Stimulated activated CD8-positive, alpha-beta memory T cell treated with anti-CD3 and anti-CD28 coated beads, Interleukin-15, amount 100 ng/mL, for 1 hour (primary cell): Measurements from ENCODE around the gene AWAT2.

Source experiments
- DNase-seq: peaks from one replicate; pipeline ENCODE4 v3.0.0-alpha.2; 2020; ENCODE audit warnings: low read depth

AWAT2 gene, protein sequence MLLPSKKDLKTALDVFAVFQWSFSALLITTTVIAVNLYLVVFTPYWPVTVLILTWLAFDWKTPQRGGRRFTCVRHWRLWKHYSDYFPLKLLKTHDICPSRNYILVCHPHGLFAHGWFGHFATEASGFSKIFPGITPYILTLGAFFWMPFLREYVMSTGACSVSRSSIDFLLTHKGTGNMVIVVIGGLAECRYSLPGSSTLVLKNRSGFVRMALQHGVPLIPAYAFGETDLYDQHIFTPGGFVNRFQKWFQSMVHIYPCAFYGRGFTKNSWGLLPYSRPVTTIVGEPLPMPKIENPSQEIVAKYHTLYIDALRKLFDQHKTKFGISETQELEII

GRCh38 chrX:70049925-70050324, at the start of gene AWAT2:
TSS of gene AWAT2 (minus strand) at chrX:70049938. CDS start at chrX:70049932, 6 bp downstream.
- DNase-seq: no peak

- no peak for DNase-seq
Observed at GRCh38 chrX:70096052-70096451, 46.3 kb upstream of the AWAT2 start.

DNA sequence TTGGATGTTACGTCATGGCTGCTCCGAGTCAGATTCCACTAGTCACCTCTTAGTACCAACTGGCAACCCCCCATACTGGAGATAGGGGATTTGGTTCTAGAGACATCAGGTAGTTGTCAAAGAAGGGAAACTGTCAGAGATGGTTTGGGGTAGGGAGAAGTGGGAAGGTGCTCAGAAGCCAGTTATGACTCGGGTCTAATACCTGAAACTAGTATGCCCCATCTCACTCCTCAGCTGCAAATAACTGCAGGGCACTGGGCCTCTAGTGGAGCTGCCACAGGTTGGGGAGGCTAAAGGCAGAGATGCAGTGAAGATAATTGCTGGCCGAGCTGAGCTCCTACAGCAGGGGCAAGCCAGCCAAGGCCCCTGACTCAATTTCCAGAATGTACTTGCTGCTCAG, 42.5 kb upstream of the AWAT2 start:
- no peak for DNase-seq

DNA sequence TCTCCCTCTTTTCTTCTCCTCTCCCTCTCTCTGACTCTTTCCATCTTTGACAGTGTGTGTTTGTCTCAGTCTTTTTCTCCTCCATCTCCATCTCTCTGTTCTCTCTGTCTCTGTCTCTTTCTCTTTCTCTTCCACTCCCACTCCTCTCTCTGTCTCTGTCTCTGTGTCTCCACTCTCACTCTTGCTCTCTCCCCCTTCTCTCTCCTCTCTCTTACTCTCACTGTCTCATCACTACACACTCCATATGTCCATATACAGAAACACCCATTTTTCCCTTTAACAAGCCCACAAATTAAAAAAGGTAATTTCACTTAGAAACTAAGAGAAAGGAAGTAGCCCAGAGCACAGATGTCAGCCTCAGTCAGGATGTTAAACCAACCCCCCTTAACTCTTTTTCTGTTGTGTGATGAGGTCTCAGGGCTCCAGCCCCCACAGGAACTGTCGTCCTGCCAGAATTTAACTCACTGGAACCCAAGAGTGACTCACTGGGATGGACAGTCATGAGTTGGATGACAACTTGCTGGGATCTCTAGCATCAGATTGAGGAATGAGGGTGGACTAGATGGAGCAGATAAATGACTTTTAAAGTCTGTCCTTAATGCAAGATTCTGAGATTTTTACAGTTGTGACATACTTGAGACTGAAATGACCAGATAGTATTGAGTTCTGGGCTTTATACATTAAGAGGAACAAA, 40.0 kb upstream of the AWAT2 start:
- no peak for DNase-seq

DNA sequence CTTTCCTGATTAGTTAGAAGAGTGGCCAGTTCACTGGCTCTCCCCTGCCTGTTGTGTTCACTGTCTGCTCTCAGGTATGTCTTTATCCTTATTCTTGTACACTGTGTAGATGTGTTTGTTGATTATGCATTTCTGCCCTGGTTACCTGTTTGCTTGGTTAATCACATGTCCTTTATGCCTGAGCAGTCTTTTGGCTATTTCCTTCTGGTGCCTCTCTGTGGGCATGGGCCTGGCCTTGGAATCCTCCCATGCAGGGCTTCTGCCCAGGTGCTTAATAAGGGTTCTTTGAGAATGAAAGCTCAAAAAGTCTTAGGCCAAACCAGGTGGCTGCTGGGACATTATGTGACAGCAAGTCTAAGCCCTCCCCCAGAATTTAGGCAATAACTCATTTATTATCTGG, 39.0 kb upstream of the AWAT2 start:
- no peak for DNase-seq

GRCh38 chrX:70087857-70088630, 38.3 kb upstream of the AWAT2 start:
- no peak for DNase-seq

- no peak for DNase-seq
Observed at GRCh38 chrX:70084592-70085240, 35.0 kb upstream of the AWAT2 start.

GRCh38 chrX:70082723-70083122, 33.0 kb upstream of the AWAT2 start:
- DNase-seq: no peak

GRCh38 chrX:70079870-70080269, 30.1 kb upstream of the AWAT2 start:
- DNase-seq: no peak

DNA sequence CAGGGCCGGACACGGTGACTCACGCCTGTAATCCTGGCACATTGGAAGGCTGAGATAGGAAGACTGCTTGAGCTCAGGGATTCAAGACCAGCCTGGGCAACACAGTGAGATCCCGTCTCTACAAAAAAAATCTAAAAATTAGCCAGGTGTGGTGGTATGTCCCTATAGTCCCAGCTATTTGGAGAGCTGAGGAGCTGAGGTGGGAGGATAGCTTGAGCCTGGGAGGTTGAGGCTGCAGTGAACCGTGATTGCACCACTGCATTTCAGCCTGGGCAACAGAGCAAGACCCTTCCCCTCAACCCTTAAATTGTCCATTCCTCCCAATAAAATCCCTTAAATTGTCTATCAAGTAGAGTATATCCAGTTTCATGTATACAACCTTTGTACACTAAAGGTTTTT, 29.6 kb upstream of the AWAT2 start:
- no peak for DNase-seq

DNA sequence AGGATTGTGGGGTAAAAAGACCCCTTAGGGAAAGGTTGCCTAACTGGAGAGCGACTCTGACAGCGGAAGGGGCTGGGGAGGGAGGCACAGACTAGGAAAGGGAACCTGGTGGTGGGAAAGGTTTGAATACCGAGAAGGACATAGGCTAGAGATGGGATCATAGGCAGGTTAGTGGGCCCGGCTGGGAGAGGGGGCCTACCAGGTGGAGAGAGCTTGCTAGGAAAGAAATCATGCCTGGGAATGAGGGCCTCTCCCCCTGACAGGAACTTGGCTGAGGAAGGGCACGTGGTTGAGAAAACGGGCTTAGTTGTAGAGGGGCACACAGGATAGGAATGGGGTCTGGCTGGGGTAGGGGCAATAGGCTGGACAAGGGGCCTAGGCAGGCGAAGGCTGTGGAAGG, 16.9 kb upstream of the AWAT2 start:
- DNase-seq: no peak

DNA sequence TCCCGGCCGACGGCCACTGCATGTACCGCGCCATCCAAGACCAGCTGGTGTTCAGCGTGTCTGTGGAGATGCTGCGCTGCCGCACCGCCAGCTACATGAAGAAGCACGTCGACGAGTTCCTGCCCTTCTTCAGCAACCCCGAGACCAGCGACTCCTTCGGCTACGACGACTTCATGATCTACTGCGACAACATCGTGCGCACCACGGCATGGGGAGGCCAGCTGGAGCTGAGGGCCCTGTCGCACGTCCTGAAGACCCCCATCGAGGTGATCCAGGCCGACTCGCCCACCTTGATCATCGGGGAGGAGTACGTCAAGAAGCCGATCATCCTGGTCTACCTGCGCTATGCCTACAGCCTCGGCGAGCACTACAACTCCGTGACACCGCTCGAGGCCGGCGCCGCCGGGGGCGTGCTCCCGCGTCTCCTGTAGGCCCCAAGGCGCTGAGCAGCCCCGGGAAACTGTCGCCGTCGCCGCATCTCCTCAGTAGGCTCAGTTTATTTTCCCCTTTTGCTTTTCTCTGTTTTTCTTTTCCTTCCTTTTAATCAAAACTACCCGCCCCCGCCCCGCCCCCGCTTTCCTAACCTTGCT, 13.3 kb upstream of the AWAT2 start:
- DNase-seq: no peak

- no peak for DNase-seq
Observed at GRCh38 chrX:70062076-70062475, 12.3 kb upstream of the AWAT2 start, which contains the start of gene OTUD6A. TSS of gene OTUD6A (plus strand) at chrX:70062457. CDS start at chrX:70062525, 68 bp downstream.

GRCh38 chrX:70054391-70054790, 4.7 kb upstream of the AWAT2 start:
- no peak for DNase-seq

GRCh38 chrX:70052895-70053615, 3.3 kb upstream of the AWAT2 start:
- DNase-seq: no peak

DNA sequence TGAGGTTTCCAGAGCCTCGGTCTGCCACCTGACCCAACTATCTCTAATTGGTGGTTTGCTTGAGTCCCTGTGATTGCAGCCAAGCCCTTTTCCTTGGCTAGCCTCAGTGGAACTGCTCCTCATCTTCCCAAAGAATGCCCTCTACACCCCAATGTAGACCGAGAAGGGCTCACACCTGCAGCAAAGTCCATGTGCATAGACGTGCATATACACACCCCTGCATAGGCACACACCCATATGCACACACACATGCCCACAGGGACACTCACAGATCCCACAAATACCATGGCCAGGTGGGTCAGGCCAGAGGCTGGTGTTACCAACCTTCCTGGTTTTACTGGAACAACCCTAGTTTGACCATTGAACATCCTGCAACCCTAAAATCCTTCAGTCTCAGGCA, 332 bp downstream of the AWAT2 start:
- no peak for DNase-seq

- DNase-seq: no peak
Observed at GRCh38 chrX:70046978-70047377, 2.8 kb downstream of the AWAT2 start.

- DNase-seq: no peak
Observed at GRCh38 chrX:70044541-70045245, 5.0 kb downstream of the AWAT2 start.

DNA sequence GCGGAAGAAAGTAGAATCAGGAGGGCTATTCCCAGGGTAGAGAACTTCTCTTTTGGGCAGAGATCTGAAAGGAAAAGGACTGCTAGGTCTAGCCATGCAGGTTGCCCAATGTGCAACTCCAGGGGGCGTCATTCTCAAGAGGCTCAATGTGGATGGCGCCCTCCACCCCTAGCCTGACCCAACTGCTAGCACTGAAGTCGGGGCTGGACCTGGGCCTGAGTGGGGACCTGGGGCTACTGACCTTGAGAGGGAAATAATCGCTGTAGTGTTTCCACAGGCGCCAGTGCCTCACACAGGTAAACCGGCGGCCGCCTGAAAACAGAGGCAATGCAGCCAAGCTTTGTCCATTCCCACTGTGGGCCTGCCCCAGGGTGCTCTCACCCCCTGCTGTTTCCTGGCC, 6.1 kb downstream of the AWAT2 start:
- DNase-seq: no peak
